HG02759 (cell line): Measurements from ENCODE around the gene RNASEL.
"Not testable (repeated sequence)": the region's sequence is repeated elsewhere in the genome, so short reads cannot be mapped to it uniquely, and the experiment has no call there.

Experiments
- ATAC-seq: cut with Tn5 transposase; IDR thresholded peaks from one replicate; pipeline ENCODE4 v1.9.1; 2021; ENCODE audit warnings: mild to moderate bottlenecking, moderate library complexity; ENCODE audit not compliant: unreplicated experiment

The RNASEL gene

GRCh38 chr1:182565537-182565936 lies 23.5 kb downstream of the RNASEL start:
- no peak for ATAC-seq

- no peak for ATAC-seq
Measured at GRCh38 chr1:182564406-182565004, 24.6 kb downstream of the RNASEL start.

GRCh38 chr1:182563095-182563494 lies 26.0 kb downstream of the RNASEL start:
- ATAC-seq, result no peak

- no peak for ATAC-seq
Measured at GRCh38 chr1:182561456-182561855, 27.6 kb downstream of the RNASEL start.

- no peak for ATAC-seq
Measured at GRCh38 chr1:182560392-182560984, 28.6 kb downstream of the RNASEL start.

- ATAC-seq, result no peak
Measured at GRCh38 chr1:182556279-182556678, 32.8 kb downstream of the RNASEL start.

- ATAC-seq, result no peak
Measured at GRCh38 chr1:182555493-182555892, 33.6 kb downstream of the RNASEL start.

DNA sequence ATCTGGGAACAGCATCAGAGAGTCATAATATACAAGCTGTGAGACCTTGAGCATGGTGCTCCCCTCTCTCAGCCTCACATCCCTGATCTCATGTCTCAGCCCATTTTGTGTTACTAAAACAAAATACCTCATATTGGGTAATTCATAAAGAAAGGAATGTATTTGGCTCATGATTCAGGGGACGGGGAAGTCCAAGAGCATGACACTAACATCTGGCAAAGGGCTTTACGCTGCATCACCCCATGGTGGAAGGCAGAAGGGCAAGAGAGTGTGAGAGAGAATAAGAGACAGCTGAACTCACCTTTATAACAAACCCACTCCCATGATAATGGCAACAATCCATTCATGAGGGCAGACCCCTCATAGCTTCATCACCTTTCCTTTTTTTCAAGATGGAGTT lies 36.5 kb downstream of the RNASEL start:
- ATAC-seq, result no peak

GRCh38 chr1:182549811-182550210 lies 39.2 kb downstream of the RNASEL start:
- ATAC-seq, result no peak

DNA sequence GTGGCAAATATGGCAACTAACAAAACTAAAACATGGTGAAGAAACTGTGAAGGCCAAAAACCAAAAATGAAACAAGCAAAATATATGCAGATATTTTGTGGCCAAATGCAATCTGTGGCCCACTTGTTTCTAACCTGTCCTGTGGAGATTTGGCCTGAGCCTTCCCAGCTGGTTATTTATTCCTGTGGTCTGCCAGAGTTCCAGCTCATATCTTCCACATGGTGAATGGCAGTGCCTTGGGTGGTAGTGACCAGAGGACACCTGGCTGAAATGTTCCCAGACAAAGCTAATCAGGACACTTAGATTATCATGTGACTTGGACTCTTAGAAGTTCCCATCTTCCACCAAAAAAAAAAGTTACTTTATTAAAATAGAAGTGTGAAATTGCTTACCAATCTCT lies 39.7 kb downstream of the RNASEL start:
- no peak for ATAC-seq

GRCh38 chr1:182533896-182534295 lies 55.2 kb downstream of the RNASEL start:
- ATAC-seq, result no peak

DNA sequence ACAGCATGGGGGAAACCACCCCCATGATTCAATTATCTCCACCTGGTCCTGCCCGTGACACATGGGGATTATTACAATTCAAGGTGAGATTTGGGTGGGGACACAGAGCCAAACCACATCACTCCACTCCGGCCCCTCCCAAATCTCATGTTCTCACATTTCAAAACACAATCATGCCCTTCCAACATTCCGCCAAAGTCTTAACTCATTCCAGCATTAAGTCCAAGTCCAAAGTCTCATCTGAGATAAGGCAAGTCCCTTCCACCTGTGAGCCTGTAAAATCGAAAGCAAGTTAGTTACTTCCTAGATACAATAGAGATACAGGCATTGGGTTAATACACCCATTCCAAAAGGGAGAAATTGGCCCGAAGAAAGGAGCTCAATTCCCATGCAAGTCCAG lies 60.9 kb downstream of the RNASEL start:
- ATAC-seq, result not testable (repeated sequence)

DNA sequence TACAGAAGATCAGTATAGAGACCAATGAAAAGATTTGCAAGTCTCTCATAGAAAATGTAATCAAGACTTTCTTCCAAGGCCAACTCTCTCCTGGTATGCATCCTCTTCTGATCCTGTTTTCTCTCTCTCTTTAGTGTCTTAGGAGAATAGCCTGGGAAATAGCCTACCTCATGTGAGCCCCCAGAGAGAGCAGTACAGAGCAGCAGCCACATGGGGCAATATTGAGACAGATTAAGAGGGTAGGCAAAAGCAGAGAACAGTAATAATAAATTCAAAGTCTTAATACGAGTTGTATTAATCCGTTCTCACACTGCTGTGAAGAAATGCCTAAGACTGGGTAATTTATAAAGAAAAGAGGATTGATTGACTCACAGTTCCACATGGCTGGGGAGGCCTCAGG lies 61.4 kb downstream of the RNASEL start:
- ATAC-seq, result no peak

GRCh38 chr1:182525342-182525741 lies 63.7 kb downstream of the RNASEL start:
- no peak for ATAC-seq
